ENCODE results near the gene SERHL2.

Gene SERHL2

DNA sequence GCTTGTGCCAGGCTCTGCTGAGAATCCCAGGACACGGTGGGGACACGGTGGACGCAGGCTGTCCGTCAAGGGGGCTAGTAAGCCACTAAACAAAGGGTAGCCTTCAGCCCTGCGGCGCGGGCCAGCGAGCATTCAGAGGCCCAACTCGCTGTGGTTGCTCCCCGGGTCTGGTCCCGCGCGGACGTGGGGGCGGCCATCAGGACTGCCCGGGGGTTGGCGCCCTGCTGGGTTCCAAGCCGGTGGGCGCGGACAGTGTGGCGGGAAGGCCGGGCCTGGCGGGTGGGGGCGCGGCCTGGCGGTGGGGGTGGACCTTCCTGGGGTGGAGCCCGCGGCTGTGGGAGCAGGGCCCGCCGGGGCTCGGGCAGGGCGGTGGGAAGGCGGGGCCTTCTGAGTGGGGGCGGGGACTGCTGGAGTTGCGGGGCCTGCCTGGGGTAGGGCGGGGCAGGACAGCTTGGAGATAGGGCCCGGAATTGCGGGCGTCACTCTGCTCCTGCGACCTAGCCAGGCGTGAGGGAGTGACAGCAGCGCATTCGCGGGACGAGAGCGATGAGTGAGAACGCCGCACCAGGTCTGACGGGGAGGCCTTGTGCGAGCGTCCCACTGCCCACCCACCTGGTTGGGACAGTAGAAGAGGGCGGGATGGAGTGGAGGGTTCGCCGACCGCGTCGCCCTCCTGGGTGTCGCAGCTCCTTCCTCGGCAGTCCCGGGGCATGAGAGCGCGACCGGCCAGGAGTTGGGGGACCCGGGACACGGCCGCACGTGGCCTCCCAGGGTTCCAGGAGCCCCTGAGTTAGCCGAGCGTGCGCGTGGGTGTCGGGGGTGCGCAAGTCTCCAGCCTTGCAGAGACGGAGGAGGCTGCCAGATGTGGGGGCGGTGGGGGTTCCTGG is at the start of gene SERHL2:
TSS of gene SERHL2 (plus strand) at position 482 of the 887 bp plus-strand sequence. CDS start at position 547, 65 bp downstream.
- TF ChIP-seq GATA3 (IDR thresholded peaks at IDR 0.05; ENCODE audit: low read depth, low read length) (no peak), GATA2 (IDR thresholded peaks at IDR 0.05; ENCODE audit: low read depth, low read length) (no peak)

DNA sequence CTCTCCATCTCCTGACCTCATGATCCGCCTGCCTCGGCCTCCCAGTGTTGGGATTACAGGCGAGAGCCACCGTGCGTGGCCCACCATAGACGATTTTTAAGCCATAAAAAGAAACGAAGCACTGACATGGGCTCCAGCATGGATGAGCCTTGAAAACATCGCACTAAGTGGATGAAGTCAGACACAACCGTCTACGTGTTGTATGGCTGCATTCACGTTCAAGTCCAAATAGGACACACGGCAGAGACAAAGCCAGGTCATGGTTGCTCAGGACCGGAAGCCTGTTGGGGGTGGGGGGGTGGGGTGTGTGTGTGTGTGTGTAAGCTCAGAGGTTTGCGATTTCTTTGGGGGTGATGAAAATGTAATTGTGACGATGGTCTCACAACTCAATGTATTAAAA is 44.2 kb upstream of the SERHL2 start:
- TF ChIP-seq GATA3 (IDR thresholded peaks at IDR 0.05; ENCODE audit: low read depth, low read length), result no peak
- no peak for TF ChIP-seq GATA2 (IDR thresholded peaks at IDR 0.05; ENCODE audit: low read depth, low read length)

DNA sequence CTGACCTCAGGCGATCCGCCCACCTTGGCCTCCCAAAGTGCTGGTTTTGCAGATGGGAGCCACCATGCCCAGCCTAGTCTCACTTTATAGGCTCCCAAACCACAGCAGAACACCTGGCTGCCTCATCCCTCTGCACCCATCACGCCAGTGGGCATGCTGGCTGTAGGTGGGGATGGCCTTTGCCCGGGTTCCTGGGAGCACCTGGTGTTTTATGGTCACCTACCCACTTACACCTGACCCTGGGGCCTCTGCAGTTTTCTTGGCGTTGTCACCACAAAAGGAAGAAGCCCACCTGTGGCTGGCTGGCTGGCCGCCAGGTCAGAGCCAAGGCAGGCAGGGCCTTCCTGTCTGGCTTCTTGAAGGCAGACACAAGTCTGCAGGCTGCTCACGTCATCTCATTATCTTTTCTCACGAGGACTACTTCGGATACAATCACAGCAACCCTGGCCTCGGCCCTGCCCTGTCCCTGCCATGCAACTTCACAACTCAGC is 42.3 kb upstream of the SERHL2 start:
- TF ChIP-seq GATA2 (IDR thresholded peaks at IDR 0.05; ENCODE audit: low read depth, low read length) (no peak), GATA3 (IDR thresholded peaks at IDR 0.05; ENCODE audit: low read depth, low read length) (no peak)

DNA sequence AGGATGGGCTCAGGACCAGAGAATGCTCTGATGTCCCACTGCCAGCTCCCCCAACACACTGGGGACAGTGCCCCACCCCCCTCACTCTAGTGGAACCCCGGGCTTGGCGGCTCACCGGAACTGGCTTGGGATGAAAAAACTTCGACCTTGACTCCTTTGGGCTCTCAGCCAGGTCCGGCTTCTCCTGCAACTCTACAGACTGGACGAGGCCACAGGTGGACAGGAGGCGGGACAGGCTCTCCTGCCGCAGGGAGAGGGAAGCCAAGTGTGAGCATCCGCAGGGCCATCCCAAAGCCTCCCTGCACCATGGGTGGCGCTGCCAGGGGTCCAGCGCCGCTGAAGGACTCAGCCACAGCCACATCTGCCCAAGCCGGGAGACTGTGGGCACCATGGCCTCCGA is 37.9 kb upstream of the SERHL2 start:
- TF ChIP-seq GATA2 (IDR thresholded peaks at IDR 0.05; ENCODE audit: low read depth, low read length) (no peak), GATA3 (IDR thresholded peaks at IDR 0.05; ENCODE audit: low read depth, low read length) (no peak)

GRCh38 chr22:42519525-42520401 is 34.0 kb upstream of the SERHL2 start, which contains the start of gene RRP7A:
TSS of gene RRP7A (minus strand) at chr22:42519796. CDS start at chr22:42519786, 10 bp downstream.
- TF ChIP-seq GATA2 (IDR thresholded peaks at IDR 0.05; ENCODE audit: low read depth, low read length) (no peak), GATA3 (IDR thresholded peaks at IDR 0.05; ENCODE audit: low read depth, low read length) (no peak)

GRCh38 chr22:42521228-42521546 is 32.6 kb upstream of the SERHL2 start:
- TF ChIP-seq GATA2 (IDR thresholded peaks at IDR 0.05; ENCODE audit: low read depth, low read length) (no peak), GATA3 (IDR thresholded peaks at IDR 0.05; ENCODE audit: low read depth, low read length) (no peak)

DNA sequence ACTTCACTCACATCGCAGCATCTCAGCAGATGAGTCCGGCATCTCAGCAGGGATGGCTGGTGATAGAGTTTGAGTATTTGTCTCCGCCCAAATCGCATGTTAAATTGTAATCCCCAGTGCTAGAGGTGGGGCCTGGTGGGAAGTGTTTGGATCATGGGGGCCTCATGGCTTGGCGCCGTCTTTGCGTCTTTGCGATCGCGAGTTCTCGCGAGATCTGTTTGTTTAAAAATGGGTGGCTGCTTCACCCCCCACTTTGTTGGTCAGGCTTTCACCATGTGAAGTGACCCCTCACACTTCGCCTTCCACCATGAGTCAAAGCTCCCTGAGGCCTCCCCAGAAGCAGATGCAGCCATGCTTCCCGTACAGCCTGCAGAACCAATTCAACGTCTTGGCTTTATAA is 31.2 kb upstream of the SERHL2 start:
- TF ChIP-seq GATA3 (IDR thresholded peaks at IDR 0.05; ENCODE audit: low read depth, low read length), result no peak
- TF ChIP-seq GATA2 (IDR thresholded peaks at IDR 0.05; ENCODE audit: low read depth, low read length), result no peak

DNA sequence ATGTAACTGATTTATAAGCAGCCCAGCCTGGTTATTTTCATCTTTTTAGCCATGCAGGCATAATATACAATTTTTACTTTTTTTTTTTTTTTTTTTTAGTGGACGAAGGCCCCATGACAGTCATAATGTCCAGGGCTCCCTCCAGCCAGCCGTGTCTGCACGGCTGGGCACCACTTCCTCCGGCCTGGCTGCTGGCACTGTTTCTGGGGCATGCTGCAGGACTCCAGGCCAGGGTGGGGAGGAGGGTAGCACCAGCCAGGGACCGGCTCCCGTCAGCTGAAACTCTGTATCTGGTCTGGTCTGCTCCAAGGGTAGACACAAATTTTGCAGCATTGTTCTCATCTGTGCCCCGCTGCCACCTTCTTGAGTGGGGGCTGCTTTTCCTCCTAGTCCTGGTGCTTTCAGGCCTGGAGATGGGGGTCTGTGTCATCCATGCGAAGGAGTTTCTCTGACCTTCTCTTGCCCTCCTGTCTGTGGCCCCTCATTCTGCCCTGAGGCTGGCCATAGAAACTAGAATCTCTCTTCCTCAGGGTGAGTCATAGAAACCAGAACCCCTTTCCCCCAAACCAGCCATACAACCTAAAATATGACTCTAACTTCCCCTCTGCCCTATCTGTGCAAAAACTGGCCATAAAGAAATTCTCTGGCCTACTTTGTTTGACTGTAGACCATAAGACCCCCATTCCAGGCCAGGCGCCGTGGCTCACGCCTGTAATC is 25.0 kb upstream of the SERHL2 start:
- no peak for TF ChIP-seq GATA2 (IDR thresholded peaks at IDR 0.05; ENCODE audit: low read depth, low read length)
- no peak for TF ChIP-seq GATA3 (IDR thresholded peaks at IDR 0.05; ENCODE audit: low read depth, low read length)

- TF ChIP-seq GATA3 (IDR thresholded peaks at IDR 0.05; ENCODE audit: low read depth, low read length), result no peak
- no peak for TF ChIP-seq GATA2 (IDR thresholded peaks at IDR 0.05; ENCODE audit: low read depth, low read length)
Measured at GRCh38 chr22:42533638-42533977, 20.1 kb upstream of the SERHL2 start.

DNA sequence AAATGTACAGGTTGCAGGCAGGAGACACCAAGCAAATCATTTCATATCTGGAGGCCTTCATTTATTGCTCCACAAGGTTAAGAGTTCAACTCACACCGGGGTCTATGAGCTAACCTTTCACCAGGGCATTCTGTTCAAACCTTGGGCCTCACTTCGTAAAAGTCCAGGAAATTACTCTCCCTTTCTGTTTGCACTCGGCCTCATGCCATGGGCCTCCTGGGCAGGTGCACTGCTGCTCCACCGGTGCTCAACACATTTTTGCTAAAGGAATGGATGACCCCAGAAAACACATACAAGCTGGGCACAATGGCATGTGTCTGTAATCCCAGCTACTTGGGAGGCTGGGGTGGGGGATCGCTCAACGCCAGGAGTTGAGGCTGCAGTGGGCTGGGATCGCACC is 17.6 kb upstream of the SERHL2 start:
- TF ChIP-seq GATA3 (IDR thresholded peaks at IDR 0.05; ENCODE audit: low read depth, low read length), result no peak
- no peak for TF ChIP-seq GATA2 (IDR thresholded peaks at IDR 0.05; ENCODE audit: low read depth, low read length)

GRCh38 chr22:42544686-42545085 is 9.1 kb upstream of the SERHL2 start:
- TF ChIP-seq GATA3 (IDR thresholded peaks at IDR 0.05; ENCODE audit: low read depth, low read length), result no peak
- no peak for TF ChIP-seq GATA2 (IDR thresholded peaks at IDR 0.05; ENCODE audit: low read depth, low read length)

GRCh38 chr22:42547562-42547961 is 6.2 kb upstream of the SERHL2 start:
- TF ChIP-seq GATA3 (IDR thresholded peaks at IDR 0.05; ENCODE audit: low read depth, low read length), result no peak
- TF ChIP-seq GATA2 (IDR thresholded peaks at IDR 0.05; ENCODE audit: low read depth, low read length), result no peak

GRCh38 chr22:42548597-42549330 is 5.0 kb upstream of the SERHL2 start:
- TF ChIP-seq GATA3 (IDR thresholded peaks at IDR 0.05; ENCODE audit: low read depth, low read length), result no peak
- no peak for TF ChIP-seq GATA2 (IDR thresholded peaks at IDR 0.05; ENCODE audit: low read depth, low read length)
